ENCODE results near the gene AVEN. TPM values are rescaled to one million over a fixed set of nuclear protein-coding genes. Genes with fewer than 3 reads are reported as not detected.

AVEN gene
- polyA plus RNA-seq (2013, experiment 1 of 2), result 10.1 TPM
- 10.4 TPM for polyA plus RNA-seq (2013, experiment 2 of 2)

DNA sequence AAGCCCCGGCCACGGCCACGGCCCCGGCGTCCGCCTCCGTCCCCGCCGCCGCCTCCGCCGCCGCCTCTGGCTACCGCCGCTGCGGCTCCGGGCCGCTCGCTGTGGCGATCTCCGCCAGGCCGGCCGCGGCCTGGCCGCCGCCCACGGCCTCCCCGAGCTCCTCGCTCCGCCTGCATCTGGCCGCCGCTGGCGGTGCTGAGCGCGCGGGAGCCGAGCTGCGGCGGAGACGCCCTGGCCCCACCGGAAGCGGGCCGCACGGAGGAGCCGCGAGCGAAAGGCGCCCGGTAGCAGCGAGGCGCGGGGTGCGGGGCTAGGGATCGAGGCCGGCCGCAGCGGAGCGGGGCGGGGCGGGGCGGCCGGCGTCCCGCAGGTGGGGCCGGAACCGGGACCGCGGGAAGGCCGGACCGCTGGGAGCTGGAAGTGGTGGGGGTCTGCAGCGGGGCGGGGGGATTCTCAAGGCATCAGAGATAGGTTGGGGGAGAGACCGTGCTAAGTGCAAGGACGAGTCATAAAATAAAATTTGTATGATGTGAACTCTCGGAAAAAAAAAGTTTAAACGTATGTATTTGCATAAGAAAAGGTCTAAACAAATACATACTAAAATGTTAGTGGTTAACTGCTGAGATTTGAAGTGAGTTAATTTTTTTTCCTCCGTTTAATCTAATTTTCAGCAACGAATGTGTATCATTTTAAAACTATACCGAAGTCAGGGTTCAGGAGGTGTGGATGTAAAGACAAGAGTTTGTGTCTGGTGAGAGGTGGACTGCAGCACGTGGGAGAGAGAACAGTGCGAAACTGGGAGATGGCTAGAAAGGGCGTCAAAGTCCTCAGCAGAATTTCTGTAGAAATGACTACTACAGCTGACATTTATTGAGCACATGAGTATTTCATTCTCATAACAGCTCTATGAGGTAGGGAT lies at the start of gene AVEN:
Gene AVEN, minus strand, starts transcription at position 334 of the 919 bp plus-strand sequence. Its CDS starts 158 bp downstream, at position 176.
- H3K36me3 ChIP-seq (ENCODE audit: control insufficient read depth, insufficient read depth, low read length), result no peaks in the 10 kb centered on the region
- peak within 1 kb of the TSS; percentile 62 for H3K4me2 ChIP-seq (ENCODE audit: low read length)
- no peaks in the 10 kb centered on the region for H3K27me3 ChIP-seq (ENCODE audit: insufficient read depth, low read length, poor library complexity)
- whole genome bisulfite sequencing (ENCODE audit: extremely low coverage, insufficient coverage, low lambda C conversion rate), result no CpG with 5 or more reads among the region's 82 CpGs
- no peak within 1 kb of the TSS for H4K5ac ChIP-seq (ENCODE audit: low read length)
- H2BK5ac ChIP-seq (ENCODE audit: low read length), result peak within 1 kb of the TSS; percentile 65
- peak; percentile 40 for DNase-seq
- H3K18ac ChIP-seq (ENCODE audit: low read length), result peak within 1 kb of the TSS; percentile 99
- no peak within 1 kb of the TSS for H2BK15ac ChIP-seq (replicated peaks; ENCODE audit: low read depth)
- H3K79me1 ChIP-seq (ENCODE audit: low read length), result no peaks in the 10 kb centered on the region
- peak within 1 kb of the TSS; percentile 66 for H3K4me3 ChIP-seq (ENCODE audit: low read length)
- peak within 1 kb of the TSS; percentile 69 for H4K8ac ChIP-seq (ENCODE audit: low read depth, low read length)
- H2BK120ac ChIP-seq (ENCODE audit: low read depth, low read length), result no peak within 1 kb of the TSS
- H2AK5ac ChIP-seq (ENCODE audit: low read length), result no peak within 1 kb of the TSS
- peak within 1 kb of the TSS; percentile 88 for H3K9ac ChIP-seq (ENCODE audit: low read length)
- H3K4ac ChIP-seq (ENCODE audit: low read depth, low read length), result peak within 1 kb of the TSS; percentile 87
- H3K23ac ChIP-seq (ENCODE audit: low read length), result peak within 1 kb of the TSS; percentile 59
- peak within 1 kb of the TSS; percentile 99 for H3K27ac ChIP-seq (ENCODE audit: low read depth, low read length)
- H3K4me1 ChIP-seq (ENCODE audit: control insufficient read depth, low read depth, low read length), result no peaks in the 10 kb centered on the region
- no peaks in the 10 kb centered on the region for H3K79me2 ChIP-seq (ENCODE audit: control insufficient read depth, insufficient read depth, low read length)
- H3K56ac ChIP-seq (ENCODE audit: low read length), result peak within 1 kb of the TSS; percentile 96

GRCh38 chr15:34085746-34086145 lies 46.7 kb upstream of the AVEN start:
- Histone ChIP-seq H3K79me1 (ENCODE audit: low read length) (no peaks in the 10 kb centered on the region), H2BK5ac (ENCODE audit: low read length) (no peak overlapping the region), H2BK120ac (ENCODE audit: low read depth, low read length) (no peak overlapping the region), H2BK15ac (replicated peaks; ENCODE audit: low read depth) (no peak overlapping the region), H3K36me3 (ENCODE audit: control insufficient read depth, insufficient read depth, low read length) (peaks cover 2% of the 10 kb centered on the region), H3K4me2 (ENCODE audit: low read length) (no peak overlapping the region), H3K4me3 (ENCODE audit: low read length) (no peak overlapping the region), H3K27ac (ENCODE audit: low read depth, low read length) (no peak overlapping the region), H3K79me2 (ENCODE audit: control insufficient read depth, insufficient read depth, low read length) (no peaks in the 10 kb centered on the region), H4K8ac (ENCODE audit: low read depth, low read length) (no peak overlapping the region), H4K5ac (ENCODE audit: low read length) (no peak overlapping the region), H3K4ac (ENCODE audit: low read depth, low read length) (no peak overlapping the region), H3K23ac (ENCODE audit: low read length) (no peak overlapping the region), H3K18ac (ENCODE audit: low read length) (no peak overlapping the region), H3K9ac (ENCODE audit: low read length) (no peak overlapping the region), H3K56ac (ENCODE audit: low read length) (no peak overlapping the region), H3K4me1 (ENCODE audit: control insufficient read depth, low read depth, low read length) (no peaks in the 10 kb centered on the region), H2AK5ac (ENCODE audit: low read length) (no peak overlapping the region), H3K27me3 (ENCODE audit: insufficient read depth, low read length, poor library complexity) (no peaks in the 10 kb centered on the region)
- DNase-seq, result no peak
- no CpG with 5 or more reads among the region's 2 CpGs for WGBS (ENCODE audit: extremely low coverage, insufficient coverage, low lambda C conversion rate)

GRCh38 chr15:34084086-34084485 lies 45.1 kb upstream of the AVEN start:
- H2BK120ac ChIP-seq (ENCODE audit: low read depth, low read length), result no peak overlapping the region
- H3K56ac ChIP-seq (ENCODE audit: low read length), result no peak overlapping the region
- H3K27me3 ChIP-seq (ENCODE audit: insufficient read depth, low read length, poor library complexity), result no peaks in the 10 kb centered on the region
- no peak overlapping the region for H4K5ac ChIP-seq (ENCODE audit: low read length)
- no peak overlapping the region for H2BK5ac ChIP-seq (ENCODE audit: low read length)
- H2AK5ac ChIP-seq (ENCODE audit: low read length), result no peak overlapping the region
- H3K4ac ChIP-seq (ENCODE audit: low read depth, low read length), result no peak overlapping the region
- no peak overlapping the region for H3K18ac ChIP-seq (ENCODE audit: low read length)
- WGBS (ENCODE audit: extremely low coverage, insufficient coverage, low lambda C conversion rate), result no CpG with 5 or more reads among the region's 7 CpGs
- no peak overlapping the region for H3K4me3 ChIP-seq (ENCODE audit: low read length)
- no peaks in the 10 kb centered on the region for H3K79me2 ChIP-seq (ENCODE audit: control insufficient read depth, insufficient read depth, low read length)
- no peak overlapping the region for H4K8ac ChIP-seq (ENCODE audit: low read depth, low read length)
- H3K9ac ChIP-seq (ENCODE audit: low read length), result no peak overlapping the region
- peaks cover 2% of the 10 kb centered on the region for H3K36me3 ChIP-seq (ENCODE audit: control insufficient read depth, insufficient read depth, low read length)
- no peak overlapping the region for H3K23ac ChIP-seq (ENCODE audit: low read length)
- DNase-seq, result no peak
- H3K27ac ChIP-seq (ENCODE audit: low read depth, low read length), result no peak overlapping the region
- no peak overlapping the region for H3K4me2 ChIP-seq (ENCODE audit: low read length)
- no peaks in the 10 kb centered on the region for H3K79me1 ChIP-seq (ENCODE audit: low read length)
- H2BK15ac ChIP-seq (replicated peaks; ENCODE audit: low read depth), result no peak overlapping the region
- no peaks in the 10 kb centered on the region for H3K4me1 ChIP-seq (ENCODE audit: control insufficient read depth, low read depth, low read length)

GRCh38 chr15:34079904-34080303 lies 40.9 kb upstream of the AVEN start:
- Histone ChIP-seq H3K56ac (ENCODE audit: low read length) (no peak overlapping the region), H4K8ac (ENCODE audit: low read depth, low read length) (no peak overlapping the region), H3K4ac (ENCODE audit: low read depth, low read length) (no peak overlapping the region), H2BK15ac (replicated peaks; ENCODE audit: low read depth) (no peak overlapping the region), H3K4me1 (ENCODE audit: control insufficient read depth, low read depth, low read length) (no peaks in the 10 kb centered on the region), H3K27ac (ENCODE audit: low read depth, low read length) (no peak overlapping the region), H2BK5ac (ENCODE audit: low read length) (no peak overlapping the region), H3K4me2 (ENCODE audit: low read length) (no peak overlapping the region), H2AK5ac (ENCODE audit: low read length) (no peak overlapping the region), H3K18ac (ENCODE audit: low read length) (no peak overlapping the region), H3K27me3 (ENCODE audit: insufficient read depth, low read length, poor library complexity) (no peaks in the 10 kb centered on the region), H3K23ac (ENCODE audit: low read length) (no peak overlapping the region), H3K4me3 (ENCODE audit: low read length) (no peak overlapping the region), H3K9ac (ENCODE audit: low read length) (no peak overlapping the region), H4K5ac (ENCODE audit: low read length) (no peak overlapping the region), H3K36me3 (ENCODE audit: control insufficient read depth, insufficient read depth, low read length) (peaks cover 2% of the 10 kb centered on the region), H2BK120ac (ENCODE audit: low read depth, low read length) (no peak overlapping the region), H3K79me2 (ENCODE audit: control insufficient read depth, insufficient read depth, low read length) (no peaks in the 10 kb centered on the region), H3K79me1 (ENCODE audit: low read length) (no peaks in the 10 kb centered on the region)
- no peak for DNase-seq
- no CpG with 5 or more reads among the region's 4 CpGs for WGBS (ENCODE audit: extremely low coverage, insufficient coverage, low lambda C conversion rate)

DNA sequence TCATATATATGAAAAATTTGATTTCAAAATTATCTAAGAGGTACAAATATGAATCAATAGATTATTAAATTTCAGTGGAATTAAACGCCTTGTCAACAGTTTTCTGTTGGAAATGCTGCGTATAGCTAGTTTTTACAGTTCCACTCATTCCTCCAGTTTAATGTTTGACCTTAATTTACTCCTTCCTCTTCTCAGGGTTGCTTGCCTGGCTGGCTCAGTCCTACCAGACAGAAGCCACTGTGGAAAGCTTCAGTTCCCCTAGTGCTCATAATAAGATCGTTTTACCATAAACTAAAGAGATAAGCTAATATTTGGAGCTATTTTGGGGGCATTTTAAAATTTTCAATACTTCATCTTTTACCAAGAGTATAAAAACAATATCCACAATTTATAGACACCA lies 39.9 kb upstream of the AVEN start:
- H2AK5ac ChIP-seq (ENCODE audit: low read length), result no peak overlapping the region

More for the DNA sequence above, 39.9 kb upstream of the AVEN start:
- no peak overlapping the region for H3K23ac ChIP-seq (ENCODE audit: low read length)
- H3K27me3 ChIP-seq (ENCODE audit: insufficient read depth, low read length, poor library complexity), result no peaks in the 10 kb centered on the region
- no peak overlapping the region for H3K27ac ChIP-seq (ENCODE audit: low read depth, low read length)
- no peak overlapping the region for H4K8ac ChIP-seq (ENCODE audit: low read depth, low read length)
- no peaks in the 10 kb centered on the region for H3K79me2 ChIP-seq (ENCODE audit: control insufficient read depth, insufficient read depth, low read length)
- no peak overlapping the region for H3K4me3 ChIP-seq (ENCODE audit: low read length)
- H3K36me3 ChIP-seq (ENCODE audit: control insufficient read depth, insufficient read depth, low read length), result no peaks in the 10 kb centered on the region
- H3K18ac ChIP-seq (ENCODE audit: low read length), result no peak overlapping the region
- DNase-seq, result no peak
- no peak overlapping the region for H3K4me2 ChIP-seq (ENCODE audit: low read length)
- H3K56ac ChIP-seq (ENCODE audit: low read length), result no peak overlapping the region
- no peak overlapping the region for H3K9ac ChIP-seq (ENCODE audit: low read length)
- no peak overlapping the region for H2BK120ac ChIP-seq (ENCODE audit: low read depth, low read length)
- no CpG with 5 or more reads among the region's 3 CpGs for WGBS (ENCODE audit: extremely low coverage, insufficient coverage, low lambda C conversion rate)
- no peak overlapping the region for H2BK15ac ChIP-seq (replicated peaks; ENCODE audit: low read depth)
- no peak overlapping the region for H3K4ac ChIP-seq (ENCODE audit: low read depth, low read length)
- H3K4me1 ChIP-seq (ENCODE audit: control insufficient read depth, low read depth, low read length), result no peaks in the 10 kb centered on the region
- H3K79me1 ChIP-seq (ENCODE audit: low read length), result no peaks in the 10 kb centered on the region
- no peak overlapping the region for H4K5ac ChIP-seq (ENCODE audit: low read length)
- H2BK5ac ChIP-seq (ENCODE audit: low read length), result no peak overlapping the region

Data from mesendoderm (in vitro differentiated cells).